ENCODE measurements around the gene ADRM1. TPM values are rescaled to one million over a fixed set of nuclear protein-coding genes. Genes with fewer than 3 reads are reported as not detected.
A peak's percentile ranks its signal among the peaks of the same experiment; 100 is the strongest.

Gene ADRM1
- total RNA-seq, 1 experiment from 2014 or later: 659 TPM

GRCh38 chr20:62309947-62310756 lies 7.4 kb downstream of the ADRM1 start:
- DNase-seq (ENCODE audit: low spot score): peak; percentile 76

- peak; percentile 63 for DNase-seq (ENCODE audit: low spot score)
Observed at GRCh38 chr20:62310757-62311121, 7.9 kb downstream of the ADRM1 start.

- no peak for DNase-seq (ENCODE audit: low spot score)
Observed at GRCh38 chr20:62311150-62311549, 8.4 kb downstream of the ADRM1 start.

GRCh38 chr20:62311832-62312661 lies 9.2 kb downstream of the ADRM1 start:
- DNase-seq (ENCODE audit: low spot score): no peak

- DNase-seq (ENCODE audit: low spot score): no peak
Observed at GRCh38 chr20:62312662-62312977, 9.8 kb downstream of the ADRM1 start.

GRCh38 chr20:62313021-62313420 lies 10.2 kb downstream of the ADRM1 start:
- DNase-seq (ENCODE audit: low spot score): no peak

- no peak for DNase-seq (ENCODE audit: low spot score)
Observed at GRCh38 chr20:62313460-62314338, 10.9 kb downstream of the ADRM1 start.

GRCh38 chr20:62314339-62314638 lies 11.5 kb downstream of the ADRM1 start:
- DNase-seq (ENCODE audit: low spot score): no peak

- no peak for DNase-seq (ENCODE audit: low spot score)
Observed at GRCh38 chr20:62314711-62315302, 12.0 kb downstream of the ADRM1 start.

- DNase-seq (ENCODE audit: low spot score): no peak
Observed at GRCh38 chr20:62315773-62316172, 13.0 kb downstream of the ADRM1 start.

- no peak for DNase-seq (ENCODE audit: low spot score)
Observed at GRCh38 chr20:62316331-62317166, 13.8 kb downstream of the ADRM1 start.

- DNase-seq (ENCODE audit: low spot score): no peak
Observed at GRCh38 chr20:62317167-62317655, 14.4 kb downstream of the ADRM1 start.

- DNase-seq (ENCODE audit: low spot score): no peak
Observed at GRCh38 chr20:62318400-62319345, 15.9 kb downstream of the ADRM1 start.

GRCh38 chr20:62319346-62319909 lies 16.6 kb downstream of the ADRM1 start:
- no peak for DNase-seq (ENCODE audit: low spot score)

GRCh38 chr20:62320581-62321354 lies 18.0 kb downstream of the ADRM1 start:
- DNase-seq (ENCODE audit: low spot score): peak; percentile 44

- DNase-seq (ENCODE audit: low spot score): peak; percentile 48
Observed at GRCh38 chr20:62321521-62321948, 18.7 kb downstream of the ADRM1 start.

GRCh38 chr20:62321975-62322374 lies 19.2 kb downstream of the ADRM1 start:
- DNase-seq (ENCODE audit: low spot score): no peak

- DNase-seq (ENCODE audit: low spot score): no peak
Observed at GRCh38 chr20:62322492-62323041, 19.8 kb downstream of the ADRM1 start.
